Islet of Langerhans (tissue), 1 donor: Measurements from ENCODE around the gene FOXR2.

Experiments used
- FAIRE-seq: peaks from one replicate; lab custom pipeline; 2011; peaks lifted over from hg19 to GRCh38; lab: Jason Lieb, UNC

Gene FOXR2, protein sequence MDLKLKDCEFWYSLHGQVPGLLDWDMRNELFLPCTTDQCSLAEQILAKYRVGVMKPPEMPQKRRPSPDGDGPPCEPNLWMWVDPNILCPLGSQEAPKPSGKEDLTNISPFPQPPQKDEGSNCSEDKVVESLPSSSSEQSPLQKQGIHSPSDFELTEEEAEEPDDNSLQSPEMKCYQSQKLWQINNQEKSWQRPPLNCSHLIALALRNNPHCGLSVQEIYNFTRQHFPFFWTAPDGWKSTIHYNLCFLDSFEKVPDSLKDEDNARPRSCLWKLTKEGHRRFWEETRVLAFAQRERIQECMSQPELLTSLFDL

DNA sequence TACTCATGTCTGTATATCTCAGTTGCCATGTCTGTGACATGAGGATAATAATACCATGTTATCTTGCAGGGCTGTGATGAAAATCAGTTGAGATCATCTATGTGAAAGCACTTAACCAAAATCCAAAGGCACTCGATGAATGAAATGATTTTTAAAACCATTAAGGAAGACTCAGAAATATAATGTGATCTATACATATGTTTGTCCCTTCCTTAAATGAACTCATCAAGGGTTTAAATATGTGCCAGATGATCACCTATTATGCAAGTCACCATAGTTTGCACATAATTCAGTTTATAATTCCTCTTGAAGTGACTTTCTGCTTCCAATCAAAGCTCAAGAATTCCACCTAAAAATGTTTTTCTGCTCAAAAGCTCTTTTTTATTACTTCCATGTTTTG is at the start of gene FOXR2:
Gene FOXR2, plus strand, starts transcription at position 301 of the 400 bp plus-strand sequence. CDS start 312 bp downstream, outside the sequence.
- FAIRE-seq: no peak

DNA sequence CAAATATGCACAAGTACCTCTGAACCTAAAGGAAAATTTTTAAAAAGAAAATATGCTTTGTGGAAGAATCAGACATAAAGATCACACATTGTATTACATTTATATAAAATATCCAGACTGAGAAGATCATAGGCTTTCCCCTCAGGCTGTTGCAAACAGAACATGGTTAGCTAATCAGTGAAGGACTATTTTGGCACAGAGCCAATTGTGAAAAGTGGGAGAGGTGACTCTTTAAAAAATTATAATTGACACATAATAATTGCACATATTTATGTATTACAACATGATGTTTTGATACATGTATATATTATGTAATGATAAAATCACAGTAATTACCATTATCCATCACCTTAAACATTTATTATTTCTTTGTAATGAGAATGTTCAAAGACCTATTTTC is 44.1 kb upstream of the FOXR2 start:
- FAIRE-seq: no peak

DNA sequence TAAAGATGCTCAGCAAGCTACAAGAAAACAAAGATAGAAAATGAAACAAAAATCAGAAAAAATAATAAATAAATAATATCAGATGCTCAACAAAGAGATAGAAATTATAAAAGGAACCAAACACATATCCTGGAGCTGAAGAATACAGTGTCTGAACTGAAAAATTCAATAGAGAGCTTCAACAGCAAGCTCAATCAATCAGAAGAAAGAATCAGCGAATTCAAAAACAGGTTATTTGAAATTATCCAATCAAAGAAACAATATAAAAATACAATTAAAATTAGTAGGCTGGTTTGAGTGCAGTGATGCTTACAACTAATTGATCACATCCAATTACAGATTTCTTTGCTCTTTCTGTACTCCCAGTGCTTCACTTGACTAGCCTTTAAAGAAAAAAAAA is 40.8 kb upstream of the FOXR2 start:
- FAIRE-seq: no peak

- no peak for FAIRE-seq
Observed at GRCh38 chrX:55593296-55593695, 29.9 kb upstream of the FOXR2 start.

DNA sequence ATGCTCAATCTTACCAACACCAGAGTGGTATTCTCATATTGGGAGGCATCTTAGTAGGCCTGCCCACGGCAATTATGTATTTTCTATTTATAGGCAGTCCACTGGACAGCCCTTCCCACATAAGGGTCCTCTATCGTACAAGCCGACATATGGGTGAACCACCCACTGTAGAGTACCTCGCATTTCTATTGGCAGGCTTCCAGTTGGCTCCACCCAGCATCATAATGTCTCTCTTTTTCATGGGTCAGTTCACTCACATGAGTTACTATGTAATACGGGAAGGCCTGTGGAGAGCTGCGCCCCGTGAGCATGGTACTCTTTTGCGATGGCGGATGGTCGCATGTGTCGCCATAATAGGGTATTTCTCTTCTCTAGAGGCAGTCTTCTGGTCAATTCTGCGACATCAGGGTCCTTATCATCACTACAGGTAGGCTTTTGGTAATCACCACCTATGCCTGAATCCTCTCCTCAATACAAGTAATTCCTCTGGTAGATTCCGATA is 29.4 kb upstream of the FOXR2 start:
- FAIRE-seq: no peak

DNA sequence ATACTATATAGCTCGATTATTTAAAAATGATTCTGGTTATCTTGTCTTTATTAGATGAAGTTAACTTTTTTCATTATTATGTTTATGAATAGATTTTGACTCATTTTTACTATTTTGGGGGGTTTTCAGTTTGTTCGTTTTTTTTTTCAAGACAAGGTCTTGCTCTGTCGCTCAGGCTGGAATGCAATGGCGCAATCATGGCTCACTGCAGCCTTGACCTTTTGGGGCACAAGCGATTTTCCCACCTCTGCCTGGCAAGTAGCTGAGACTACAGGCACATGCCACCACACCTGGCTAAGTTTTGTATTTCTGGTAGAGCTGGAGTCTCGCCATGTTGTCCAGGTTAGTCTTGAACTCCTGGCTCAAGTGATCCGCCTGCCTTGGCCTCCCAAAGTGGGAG is 24.9 kb upstream of the FOXR2 start:
- FAIRE-seq: no peak

- FAIRE-seq: no peak
Observed at GRCh38 chrX:55619547-55619946, 3.7 kb upstream of the FOXR2 start.

- FAIRE-seq: no peak
Observed at GRCh38 chrX:55624403-55624802, 1.2 kb downstream of the FOXR2 start.

GRCh38 chrX:55636109-55636508 is 12.9 kb downstream of the FOXR2 start:
- FAIRE-seq: no peak

DNA sequence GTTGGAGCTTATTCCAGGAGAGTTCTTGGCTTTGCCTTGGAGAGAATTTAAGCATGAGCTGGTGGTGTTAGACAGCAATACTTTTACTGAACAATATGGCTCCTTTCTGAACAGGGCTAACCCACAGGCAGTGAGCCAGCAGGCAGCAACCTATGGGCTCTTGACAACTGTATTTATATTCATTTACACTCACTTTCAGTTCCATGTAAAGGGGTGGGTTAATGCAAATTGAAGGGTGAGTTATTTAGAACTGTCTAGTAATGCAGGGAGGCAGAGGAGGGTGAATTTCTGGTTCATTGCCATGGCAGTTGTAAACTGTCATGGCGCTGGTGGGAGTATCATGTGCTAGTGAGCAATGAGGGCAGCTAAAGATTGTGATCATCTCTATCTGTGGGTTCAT is 15.7 kb downstream of the FOXR2 start:
- no peak for FAIRE-seq

- no peak for FAIRE-seq
Observed at GRCh38 chrX:55640854-55641253, 17.7 kb downstream of the FOXR2 start.

- FAIRE-seq: no peak
Observed at GRCh38 chrX:55648434-55648833, 25.2 kb downstream of the FOXR2 start.

GRCh38 chrX:55659931-55660330 is 36.7 kb downstream of the FOXR2 start:
- no peak for FAIRE-seq

GRCh38 chrX:55663584-55663983 is 40.4 kb downstream of the FOXR2 start:
- FAIRE-seq: no peak

GRCh38 chrX:55668084-55668483 is 44.9 kb downstream of the FOXR2 start:
- FAIRE-seq: no peak
